GM19395 (cell line): ENCODE measurements around the gene MAGI2.
"Not testable (repeated sequence)": the region's sequence is repeated elsewhere in the genome, so short reads cannot be mapped to it uniquely, and the experiment has no call there.

Experiments
- ATAC-seq: cut with Tn5 transposase; IDR thresholded peaks from one replicate; pipeline ENCODE4 v1.9.1; 2021; ENCODE audit warnings: mild to moderate bottlenecking, moderate library complexity; ENCODE audit not compliant: unreplicated experiment

Gene MAGI2

GRCh38 chr7:79452032-79452494 is 1.4 kb downstream of the MAGI2 start:
- no peak for ATAC-seq

DNA sequence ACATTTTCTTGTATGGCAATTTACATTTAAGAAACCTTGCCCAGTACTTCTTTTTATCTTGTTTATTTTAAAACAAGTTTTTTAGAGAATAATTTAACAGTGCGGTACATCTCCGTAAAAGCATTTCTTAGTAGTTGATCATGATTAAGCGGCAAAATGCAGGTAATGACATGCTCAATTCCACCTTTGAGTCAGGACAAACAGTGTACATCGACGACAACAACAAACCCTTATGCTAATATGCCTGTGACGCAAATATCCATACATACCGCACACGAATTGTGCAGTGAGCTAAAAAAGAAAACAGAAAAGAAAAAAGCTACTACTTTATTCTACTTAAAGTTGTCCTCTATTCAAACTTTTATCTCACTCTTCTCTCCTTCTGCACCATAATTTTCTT is 1.9 kb downstream of the MAGI2 start:
- ATAC-seq: no peak

DNA sequence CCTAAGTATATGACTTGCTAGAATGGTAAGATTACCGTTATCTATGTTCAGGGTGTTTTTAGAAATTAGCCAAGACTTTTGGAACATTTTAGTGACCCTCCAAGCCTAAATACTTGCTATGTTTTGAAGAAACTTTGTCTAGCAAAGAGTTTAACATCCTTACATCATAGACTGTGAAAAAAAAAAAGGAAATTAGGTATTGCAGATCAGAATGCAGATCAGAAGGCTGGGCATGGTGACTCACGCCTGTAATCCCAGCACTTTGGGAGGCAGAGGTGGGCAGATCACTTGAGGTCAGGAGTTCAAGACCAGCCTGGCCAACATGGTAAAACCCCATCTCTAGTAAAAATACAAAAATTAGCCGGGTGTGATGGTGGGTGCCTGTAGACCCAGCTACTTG is 10.7 kb downstream of the MAGI2 start:
- ATAC-seq: not testable (repeated sequence)

GRCh38 chr7:79436378-79436777 is 17.1 kb downstream of the MAGI2 start:
- ATAC-seq: no peak

- ATAC-seq: no peak
Measured at GRCh38 chr7:79434867-79435266, 18.6 kb downstream of the MAGI2 start.

GRCh38 chr7:79434098-79434497 is 19.4 kb downstream of the MAGI2 start:
- ATAC-seq: no peak

GRCh38 chr7:79430391-79430790 is 23.1 kb downstream of the MAGI2 start:
- ATAC-seq: no peak

DNA sequence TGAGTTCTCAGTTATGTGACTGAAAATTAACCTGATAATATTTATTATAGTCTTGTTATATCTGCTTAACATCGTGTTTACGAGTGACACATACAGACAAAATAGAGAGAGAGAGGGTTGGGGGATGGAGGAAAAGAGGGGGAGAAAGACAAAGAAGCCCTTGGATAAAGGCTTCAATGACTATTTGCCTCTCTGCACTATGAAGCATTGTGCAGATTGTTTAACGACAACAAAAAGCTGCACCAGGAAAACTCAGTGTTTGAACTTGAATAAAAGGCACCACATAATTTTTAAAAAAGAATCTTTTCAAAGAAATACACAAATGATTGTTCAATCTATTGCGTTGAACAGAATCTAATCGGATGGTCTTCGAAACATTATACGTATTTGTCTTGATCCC is 27.8 kb downstream of the MAGI2 start:
- no peak for ATAC-seq

DNA sequence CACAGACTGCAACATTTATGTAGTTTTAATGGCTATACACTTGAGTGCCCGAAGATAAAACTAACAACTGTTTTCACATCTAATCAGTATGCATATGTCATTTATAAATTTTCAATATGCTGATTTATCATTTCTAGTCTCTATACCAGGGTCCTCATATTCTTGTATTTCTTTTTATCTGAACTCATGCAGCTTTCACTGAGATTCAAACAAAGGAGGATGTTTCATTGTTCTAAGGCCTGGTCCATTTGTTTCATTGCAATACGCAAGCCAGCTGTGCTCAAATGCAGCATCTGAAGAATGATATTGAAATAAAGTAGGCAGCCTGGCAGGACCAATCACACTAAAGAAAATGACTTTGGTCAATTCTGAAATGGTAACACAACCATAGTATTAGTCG is 31.7 kb downstream of the MAGI2 start:
- ATAC-seq: no peak

- no peak for ATAC-seq
Measured at GRCh38 chr7:79420464-79420863, 33.0 kb downstream of the MAGI2 start.

DNA sequence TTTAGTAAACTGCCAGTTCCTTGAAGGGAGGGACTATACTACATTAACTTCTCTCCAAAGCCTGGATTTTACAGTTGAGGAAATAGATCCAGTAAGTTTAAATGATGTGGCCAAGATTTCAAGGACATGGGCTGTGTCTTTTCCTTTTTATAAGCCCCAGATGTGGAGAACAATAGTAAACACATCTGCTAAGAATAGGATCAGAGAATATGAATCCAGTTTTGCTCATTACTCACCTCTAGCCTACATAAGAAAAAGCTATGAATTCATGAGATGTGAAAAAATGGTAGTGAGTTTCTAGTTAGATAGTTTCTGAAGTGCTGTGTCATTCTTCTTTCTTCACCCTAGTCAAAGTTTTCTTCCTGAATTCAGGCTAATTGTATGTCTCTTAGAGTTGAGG is 38.6 kb downstream of the MAGI2 start:
- no peak for ATAC-seq

DNA sequence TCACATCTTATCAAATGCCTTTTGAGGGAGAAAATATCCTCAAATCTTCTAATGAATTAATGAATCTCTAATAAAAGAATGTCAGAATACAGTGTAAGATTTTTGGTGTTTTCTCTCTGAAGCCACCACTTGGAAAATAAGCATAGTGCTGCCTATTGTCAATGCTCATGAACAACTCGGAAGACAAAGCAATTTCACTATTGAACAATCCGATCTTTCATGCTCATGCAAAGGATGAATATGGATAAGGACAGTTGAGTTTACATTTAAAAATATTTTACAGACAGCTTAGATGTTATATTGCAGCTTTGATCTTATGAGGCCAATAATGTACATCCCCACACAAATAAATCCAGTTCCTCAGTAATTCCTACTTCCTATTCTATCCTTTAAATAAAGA is 40.6 kb downstream of the MAGI2 start:
- ATAC-seq: no peak

GRCh38 chr7:79412438-79412837 is 41.0 kb downstream of the MAGI2 start:
- ATAC-seq: no peak

GRCh38 chr7:79410345-79410744 is 43.1 kb downstream of the MAGI2 start:
- ATAC-seq: no peak

DNA sequence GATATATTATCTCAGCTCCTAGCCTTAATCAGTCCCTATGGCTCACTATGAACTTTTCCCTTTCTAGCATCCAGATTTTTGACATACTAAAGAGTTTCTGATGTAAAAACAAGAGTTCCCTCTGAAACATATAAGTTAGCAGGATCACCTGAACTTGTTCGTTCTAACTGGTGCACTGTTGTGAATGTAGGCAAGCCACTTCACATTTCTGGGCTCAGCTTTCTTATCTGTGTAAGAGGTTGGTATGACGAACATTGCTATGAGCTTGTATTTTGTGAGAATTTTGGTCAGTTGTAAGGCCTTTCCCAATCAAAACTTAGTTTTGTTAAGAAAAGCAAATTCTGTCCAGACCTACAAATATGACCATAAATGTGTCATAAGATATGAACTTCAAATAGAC is 46.1 kb downstream of the MAGI2 start:
- no peak for ATAC-seq

- no peak for ATAC-seq
Measured at GRCh38 chr7:79406371-79406770, 47.1 kb downstream of the MAGI2 start.

GRCh38 chr7:79405368-79405767 is 48.1 kb downstream of the MAGI2 start:
- ATAC-seq: no peak

GRCh38 chr7:79403879-79404278 is 49.6 kb downstream of the MAGI2 start:
- no peak for ATAC-seq

GRCh38 chr7:79403451-79403850 is 50.0 kb downstream of the MAGI2 start:
- no peak for ATAC-seq

DNA sequence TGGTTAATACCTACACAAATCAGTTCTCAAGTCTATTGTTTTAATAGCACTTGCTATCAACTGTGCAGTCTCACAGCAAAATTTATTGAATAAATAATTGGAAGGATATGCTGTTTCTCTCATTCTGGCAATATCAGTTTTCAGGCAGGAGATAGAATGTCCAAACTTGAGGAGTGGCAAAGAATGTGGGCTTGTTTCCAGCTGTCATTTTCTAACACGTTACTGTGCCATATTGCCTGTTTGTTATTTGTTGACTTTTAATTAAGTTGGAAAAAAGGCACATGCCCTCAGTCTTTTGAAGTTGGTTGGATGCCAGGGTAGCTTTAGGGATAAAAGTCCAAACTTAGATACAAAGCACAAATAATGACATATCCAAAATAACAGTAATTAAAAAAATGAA is 52.2 kb downstream of the MAGI2 start:
- ATAC-seq: no peak

- no peak for ATAC-seq
Measured at GRCh38 chr7:79400222-79400621, 53.2 kb downstream of the MAGI2 start.

GRCh38 chr7:79398138-79398749 is 55.2 kb downstream of the MAGI2 start:
- no peak for ATAC-seq

DNA sequence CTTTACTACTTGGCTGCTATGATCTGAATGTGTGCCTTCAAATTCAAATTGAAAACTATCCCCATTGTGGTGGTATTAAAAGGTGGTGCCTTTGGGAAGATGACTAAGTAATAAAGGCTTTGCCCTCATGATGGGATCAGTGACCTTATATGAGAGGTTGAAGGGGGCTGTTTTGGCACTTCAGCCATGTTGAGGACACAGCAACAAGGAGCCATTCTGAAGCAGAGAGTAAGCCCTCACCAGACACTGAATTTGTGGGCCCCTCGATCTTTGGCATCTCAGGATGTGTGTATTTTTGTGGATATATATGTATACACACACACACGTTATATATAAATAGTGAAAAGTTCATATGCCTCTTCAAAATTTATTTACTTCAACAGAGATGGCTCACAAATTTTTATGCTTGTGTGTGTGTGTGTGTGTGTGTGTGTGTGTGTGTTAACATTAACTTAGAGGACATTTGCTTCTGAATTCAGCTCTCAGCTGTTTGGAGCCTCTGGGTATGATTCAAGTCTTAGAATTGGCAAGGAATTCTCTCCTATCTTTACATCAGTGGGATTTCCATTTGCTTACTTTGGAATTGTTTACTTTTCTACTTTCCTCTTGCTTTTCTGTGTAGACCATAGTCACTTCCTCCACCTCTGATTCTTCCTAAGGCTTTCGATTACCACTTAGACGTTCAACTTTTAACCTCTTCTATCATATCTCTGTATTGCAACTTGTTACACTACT is 66.6 kb downstream of the MAGI2 start:
- no peak for ATAC-seq
